Left lobe of liver (tissue), 2 donors: ENCODE data around the gene RMND5A. TPM values are rescaled to one million over a fixed set of nuclear protein-coding genes. Genes with fewer than 3 reads are reported as not detected.

Source experiments
- ATAC-seq: fragments of 200-7000 bp; cut with Tn5 transposase; one replicate; pipeline ENCODE4 v1.9.1; 2020; ENCODE audit warnings: mild to moderate bottlenecking, moderate library complexity
- DNase-seq: peaks from one replicate; pipeline ENCODE4 v3.0.0-alpha.2; 2020; ENCODE audit warnings: low spot score
- total RNA-seq: library from RNA; stranded (reverse); gene quantifications from one replicate; pipeline ENCODE4 v1.2.1, GENCODE V29; 2021
- donor health status: DM: no; HTN: no; CAD: no; lungs with moderate emphysema.
- donor health status: DM: no; HTN: yes; CAD: no.

The RMND5A gene
- total RNA-seq, 1 donor from 2014 or later = 42.5 TPM

DNA sequence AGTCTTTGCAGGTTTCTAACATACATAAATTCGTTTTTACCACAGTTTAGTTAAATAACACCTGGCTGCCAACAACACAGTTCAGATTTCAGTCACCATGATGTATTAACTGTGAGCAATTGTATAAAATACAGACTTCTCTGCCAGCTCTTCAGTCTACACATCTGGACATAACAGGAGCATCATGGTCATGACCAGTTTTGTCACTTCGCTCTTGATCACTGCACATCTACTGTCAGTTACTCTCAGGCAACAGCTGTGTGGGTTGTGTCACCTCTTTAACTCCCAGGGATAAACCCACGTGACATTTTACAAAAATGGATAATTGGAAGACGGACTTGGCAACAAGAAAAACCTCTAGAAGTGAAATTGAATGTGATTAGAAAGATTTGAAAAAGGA, 40.3 kb downstream of the RMND5A start:
- DNase-seq = no peak
- no peak for ATAC-seq

DNA sequence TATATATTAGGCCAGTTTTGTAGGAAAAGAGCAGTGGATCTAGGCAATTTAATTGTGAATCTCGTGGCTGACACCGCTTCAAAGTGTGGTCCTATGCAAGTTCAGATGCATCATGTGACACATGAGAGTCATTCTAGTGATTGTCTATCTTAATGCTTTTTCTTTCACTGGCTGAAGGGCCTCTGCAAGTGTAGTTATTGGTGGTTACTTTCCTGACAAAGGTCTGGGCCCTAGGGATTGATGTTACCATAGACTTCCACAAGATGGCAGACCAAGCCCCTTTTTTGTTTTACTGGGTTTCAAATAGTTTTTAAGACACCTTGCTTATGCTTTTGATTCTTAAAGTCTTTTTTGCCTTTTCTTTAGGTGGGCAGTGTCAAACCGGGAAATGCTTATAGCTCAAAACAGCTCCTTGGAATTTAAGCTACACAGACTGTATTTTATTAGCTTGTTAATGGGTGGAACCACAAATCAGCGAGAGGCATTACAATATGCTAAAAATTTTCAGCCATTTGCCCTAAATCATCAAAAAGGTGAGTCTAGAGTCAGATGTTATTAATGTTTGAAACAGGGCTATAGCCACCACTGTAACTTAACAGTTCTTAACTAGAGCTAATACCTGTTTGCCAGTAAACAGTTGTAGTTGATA, 44.7 kb downstream of the RMND5A start:
- ATAC-seq (peak; percentile 88), DNase-seq (no peak)

DNA sequence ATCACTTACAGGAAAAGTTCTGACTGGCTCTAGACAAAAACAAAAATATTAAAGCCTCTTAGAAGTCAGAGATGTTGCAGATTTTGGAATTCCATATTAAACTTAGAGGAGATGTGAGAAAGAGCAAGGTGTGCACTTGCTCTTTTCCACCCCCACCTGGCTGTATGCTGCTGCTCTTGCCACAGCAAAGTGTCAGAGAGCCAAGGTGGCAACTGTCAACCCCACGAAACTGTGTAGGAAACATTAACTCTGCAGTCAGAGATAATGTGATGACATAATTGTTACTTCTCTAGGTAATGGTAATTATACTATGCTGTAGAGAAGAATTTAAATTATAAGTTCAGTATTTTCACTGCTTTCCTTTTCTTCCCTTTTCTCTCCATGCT, 45.2 kb downstream of the RMND5A start:
- no peak for DNase-seq
- peak; percentile 55 for ATAC-seq

DNA sequence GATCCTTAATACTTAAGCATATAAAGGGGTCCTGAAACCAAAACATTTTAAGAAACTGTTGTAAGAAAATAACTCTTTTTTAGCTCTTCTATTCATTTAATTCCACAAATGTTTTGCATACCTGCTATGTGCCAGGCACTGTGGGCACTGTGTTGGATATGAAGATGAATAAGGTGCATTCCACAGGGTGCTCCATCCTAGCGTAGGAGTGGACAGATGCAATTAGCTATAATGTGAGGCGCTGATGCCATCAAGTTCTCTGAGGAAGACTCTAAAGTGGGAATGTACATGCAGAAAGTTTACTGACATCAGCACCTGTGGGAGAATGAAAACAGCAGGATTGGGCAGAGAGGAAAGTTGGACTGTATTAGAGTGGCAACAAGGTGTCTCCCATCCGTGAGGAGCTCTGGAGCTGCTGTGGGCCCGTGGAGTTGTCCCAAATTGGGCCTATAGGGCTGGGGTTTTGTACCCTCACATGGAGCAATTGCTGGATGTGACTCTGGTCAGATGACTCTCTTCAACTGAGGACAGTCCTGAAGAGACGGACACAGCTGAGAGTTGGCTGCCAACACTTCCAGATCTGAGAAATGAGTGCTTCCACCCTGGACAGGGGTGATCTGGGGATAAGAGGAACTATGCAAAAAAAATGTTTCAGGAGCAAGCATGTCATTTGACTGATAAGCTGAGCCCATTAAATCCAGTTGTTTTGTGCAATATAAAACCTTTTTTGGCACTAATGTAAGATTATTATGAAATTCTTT, 48.3 kb downstream of the RMND5A start:
- DNase-seq = no peak
- no peak for ATAC-seq

DNA sequence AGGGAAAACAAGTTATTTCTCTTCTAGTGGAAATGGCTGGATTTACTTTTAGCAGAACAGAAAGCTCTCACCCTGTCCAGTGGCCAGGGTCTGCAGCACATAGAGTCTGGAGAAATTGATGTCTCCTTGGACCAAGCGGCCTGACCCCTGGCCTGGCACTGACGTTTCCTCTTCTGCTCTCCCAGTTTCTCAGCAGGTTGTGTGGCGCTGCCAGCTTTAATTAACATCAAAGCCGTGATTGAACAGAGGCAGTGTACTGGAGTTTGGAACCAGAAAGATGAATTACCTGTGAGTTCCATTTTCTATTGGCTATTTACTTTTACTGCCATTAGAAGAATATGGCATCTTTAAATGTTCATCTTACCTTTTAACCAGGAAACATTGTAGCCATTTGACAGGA, 49.7 kb downstream of the RMND5A start:
- ATAC-seq = no peak
- DNase-seq = no peak

DNA sequence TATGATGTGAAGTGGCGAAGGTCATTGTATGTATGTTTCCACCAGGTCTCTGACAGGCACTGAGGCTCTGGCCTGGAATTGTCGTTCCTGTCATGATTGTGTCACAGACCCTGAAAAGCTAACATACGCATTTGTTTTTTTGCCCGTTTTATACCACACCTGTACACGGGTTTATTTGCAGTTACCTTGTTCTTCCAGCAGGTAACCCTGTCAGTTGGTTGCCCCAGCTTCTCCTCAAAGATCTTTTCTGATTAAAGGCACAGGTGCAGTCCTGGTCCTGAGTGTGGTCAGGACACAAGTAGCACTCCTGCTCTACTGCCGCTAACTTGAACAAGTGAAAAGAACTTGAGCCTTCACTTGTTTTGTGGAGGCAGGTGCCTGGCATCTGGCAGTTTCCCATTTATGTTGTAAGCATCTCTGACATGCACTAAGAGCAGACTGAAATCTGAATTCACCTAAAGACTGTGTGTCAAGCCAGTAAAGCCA, 50.8 kb downstream of the RMND5A start:
- DNase-seq (no peak), ATAC-seq (no peak)

DNA sequence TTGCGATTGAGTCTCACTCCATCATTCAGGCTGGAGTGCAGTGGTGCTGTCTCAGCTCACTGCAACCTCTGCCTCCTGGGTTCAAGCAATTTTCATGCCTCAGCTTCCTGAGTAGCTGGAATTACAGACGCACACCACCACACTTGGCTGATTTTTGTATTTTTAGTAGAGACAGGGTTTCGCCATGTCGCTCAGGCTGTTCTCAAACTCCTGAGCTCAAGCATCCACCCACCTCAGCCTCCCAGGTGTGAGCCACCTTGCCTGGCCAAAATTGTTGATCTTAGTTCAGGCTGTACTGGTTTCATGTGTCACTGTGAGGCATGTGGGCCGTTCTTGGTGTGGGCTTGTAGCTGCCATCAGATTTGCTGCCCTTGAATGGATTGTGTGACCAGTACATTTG, 52.5 kb downstream of the RMND5A start:
- no peak for DNase-seq
- no peak for ATAC-seq

DNA sequence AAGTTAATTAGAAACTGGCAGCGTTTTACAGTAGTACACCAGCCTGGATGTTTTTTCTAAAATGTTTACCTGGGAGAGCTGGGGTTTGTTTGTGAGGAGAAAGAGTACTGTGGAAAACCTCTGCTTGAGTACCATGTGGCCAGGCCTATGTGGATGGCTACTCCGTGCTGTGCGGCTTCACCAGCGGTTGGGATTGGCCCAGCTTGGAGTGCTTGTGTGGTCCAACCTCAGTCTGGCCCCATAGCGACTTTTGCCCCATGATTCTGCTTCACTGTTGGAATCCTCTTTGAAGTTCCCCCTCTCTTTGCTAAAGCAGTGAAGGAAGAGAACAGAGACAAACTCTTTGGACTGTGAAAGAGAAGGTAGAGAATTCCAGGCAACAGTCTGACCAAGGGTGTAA, 54.8 kb downstream of the RMND5A start:
- ATAC-seq (no peak), DNase-seq (no peak)

DNA sequence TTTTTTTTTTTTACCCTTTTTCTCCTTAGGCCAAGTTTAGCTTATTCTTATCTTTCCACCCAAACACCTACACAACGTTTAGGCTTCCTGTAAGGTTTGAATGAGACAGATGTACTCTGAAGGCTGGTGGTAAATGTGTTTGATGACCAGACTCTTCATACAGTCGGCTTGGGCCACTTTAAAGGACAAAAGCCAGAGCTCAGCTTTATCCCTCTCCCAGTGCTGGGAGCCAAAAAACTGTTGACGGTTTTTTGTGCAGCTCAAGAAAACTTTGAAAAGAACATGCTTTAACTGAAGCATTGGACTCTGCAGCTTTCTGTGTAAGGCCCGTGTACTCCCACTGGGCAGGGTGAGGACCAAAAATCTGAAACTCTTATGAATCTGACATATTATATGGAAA, 55.2 kb downstream of the RMND5A start:
- DNase-seq = no peak
- no peak for ATAC-seq

DNA sequence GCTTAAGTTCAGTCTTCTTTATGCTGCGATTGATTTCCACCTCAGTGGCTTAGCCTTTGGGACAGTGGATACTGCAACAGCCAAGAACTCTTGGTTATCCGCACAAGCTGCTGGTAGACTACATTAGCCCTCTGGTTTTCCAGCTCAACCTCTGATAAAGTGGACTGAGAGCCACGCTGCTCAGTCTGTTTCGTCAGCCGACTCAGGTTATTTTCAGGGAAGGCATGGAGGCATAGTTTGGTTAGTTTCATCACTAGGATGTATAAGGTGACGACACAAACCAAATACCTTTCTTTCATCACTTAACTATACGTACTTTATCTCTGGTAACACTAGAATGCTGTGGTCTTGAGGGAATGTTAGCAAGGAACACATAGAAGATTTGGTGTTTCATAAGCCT, 56.4 kb downstream of the RMND5A start:
- DNase-seq (no peak), ATAC-seq (no peak)

DNA sequence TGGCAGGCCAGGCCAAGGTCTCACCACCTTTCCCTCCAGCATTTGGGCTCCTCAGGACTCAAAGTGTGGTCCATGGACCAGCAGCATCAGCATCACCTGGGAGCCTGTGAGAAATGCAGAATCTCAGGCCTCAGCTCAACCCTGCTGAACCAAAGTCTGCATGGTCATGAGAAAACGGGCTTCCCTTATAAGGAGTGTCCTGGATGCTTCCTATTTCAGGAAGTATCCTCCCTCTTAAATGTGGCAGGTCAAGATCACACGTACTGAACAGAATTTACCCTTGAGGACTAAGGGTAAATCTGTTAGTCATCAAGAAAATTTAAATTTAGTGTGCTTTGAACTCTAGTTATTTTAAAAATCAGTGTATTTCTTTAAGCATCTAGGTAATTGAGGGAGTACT, 58.9 kb downstream of the RMND5A start:
- ATAC-seq (peak; percentile 22), DNase-seq (no peak)

DNA sequence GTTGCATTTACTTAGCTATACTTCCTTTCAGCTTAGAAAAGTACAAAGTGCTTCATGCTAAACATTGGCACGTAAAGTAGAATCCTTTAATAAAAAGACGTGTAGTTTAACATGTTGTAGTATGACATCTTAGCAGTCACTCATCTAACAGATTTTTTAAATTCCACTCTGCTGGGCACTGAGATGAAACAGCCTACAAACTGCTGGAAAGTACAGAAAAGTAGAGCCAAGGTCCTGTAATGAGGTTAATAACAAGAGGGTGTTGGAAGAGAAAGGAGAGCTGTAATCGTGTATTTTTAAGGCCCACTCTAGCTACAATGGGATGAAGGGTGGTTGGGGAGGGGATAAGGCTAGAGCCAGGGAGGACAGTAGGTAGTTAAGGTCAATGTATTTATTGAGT, 59.9 kb downstream of the RMND5A start:
- DNase-seq = no peak
- no peak for ATAC-seq

DNA sequence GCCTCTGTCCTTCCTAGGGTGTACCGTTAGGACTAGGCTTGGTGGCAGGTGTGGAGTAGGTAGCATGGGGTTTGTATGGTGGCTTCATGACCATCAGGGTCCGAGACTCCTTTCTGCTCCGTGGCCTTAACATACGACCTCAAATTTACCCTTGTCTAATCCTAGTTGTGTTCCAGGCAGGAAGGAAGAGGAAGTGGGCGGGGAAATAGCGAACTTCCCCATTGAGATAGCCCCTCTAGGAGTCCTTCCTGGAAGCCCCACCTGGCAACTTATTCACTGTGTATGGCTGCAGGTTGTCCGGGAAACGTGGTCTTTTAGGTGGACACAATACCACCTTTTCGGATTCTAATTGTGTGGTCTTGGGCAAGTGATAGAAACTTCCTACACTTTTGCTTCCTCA, 61.3 kb downstream of the RMND5A start:
- DNase-seq (no peak), ATAC-seq (peak; percentile 35)

DNA sequence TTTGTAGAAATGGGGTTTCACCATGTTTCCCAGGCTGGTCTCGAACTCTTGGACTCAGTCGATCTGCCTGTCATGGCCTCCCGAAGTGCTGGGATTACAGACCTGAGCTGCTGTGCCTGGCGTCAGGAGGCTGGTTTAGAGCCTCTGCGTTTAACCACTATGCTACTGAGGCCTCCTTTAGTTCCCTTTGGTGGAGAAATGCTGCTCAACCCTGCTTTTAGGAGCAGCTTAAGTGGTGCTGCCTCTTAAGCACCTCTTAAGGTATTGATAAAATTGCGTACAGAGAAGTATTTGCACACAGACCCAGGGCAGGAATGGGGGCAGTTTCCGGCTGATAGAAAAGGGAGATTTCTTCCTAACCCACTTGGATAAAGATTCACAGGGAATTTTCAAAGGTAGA, 62.7 kb downstream of the RMND5A start:
- no peak for DNase-seq
- ATAC-seq = no peak

DNA sequence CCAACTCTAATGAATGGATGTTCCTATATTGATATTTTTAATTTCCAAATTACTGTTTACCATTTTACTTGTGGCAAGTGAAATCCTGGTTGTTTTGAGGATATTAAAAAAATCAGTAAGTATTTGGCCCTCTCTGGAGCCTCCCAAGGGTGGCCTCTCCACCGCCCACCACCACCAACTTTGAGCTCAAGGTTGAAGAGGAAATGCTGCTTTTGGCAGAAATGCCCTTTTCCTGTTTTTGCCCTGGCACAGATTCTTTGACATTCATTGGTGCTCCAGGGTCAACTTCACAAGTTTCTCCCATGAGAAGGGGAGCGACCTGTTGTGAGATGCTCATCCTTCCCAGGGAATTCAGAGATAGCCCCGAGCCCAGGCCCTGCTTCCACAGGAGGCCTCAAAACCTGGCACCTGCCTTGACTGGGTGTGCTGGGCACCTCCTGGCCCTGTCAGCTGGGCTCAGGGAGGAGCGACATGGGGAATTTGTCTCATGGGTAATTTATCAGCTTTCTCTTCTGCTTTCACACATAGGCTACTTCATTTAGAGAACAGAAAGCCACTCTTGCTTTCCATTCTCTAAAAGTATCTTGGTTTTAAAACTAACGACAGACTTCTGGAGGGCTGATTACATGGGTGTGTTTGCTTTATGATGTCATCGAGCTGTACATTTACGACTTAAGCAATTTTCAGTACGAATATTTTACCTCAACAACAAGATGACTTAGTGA, 63.7 kb downstream of the RMND5A start:
- no peak for ATAC-seq

DNA sequence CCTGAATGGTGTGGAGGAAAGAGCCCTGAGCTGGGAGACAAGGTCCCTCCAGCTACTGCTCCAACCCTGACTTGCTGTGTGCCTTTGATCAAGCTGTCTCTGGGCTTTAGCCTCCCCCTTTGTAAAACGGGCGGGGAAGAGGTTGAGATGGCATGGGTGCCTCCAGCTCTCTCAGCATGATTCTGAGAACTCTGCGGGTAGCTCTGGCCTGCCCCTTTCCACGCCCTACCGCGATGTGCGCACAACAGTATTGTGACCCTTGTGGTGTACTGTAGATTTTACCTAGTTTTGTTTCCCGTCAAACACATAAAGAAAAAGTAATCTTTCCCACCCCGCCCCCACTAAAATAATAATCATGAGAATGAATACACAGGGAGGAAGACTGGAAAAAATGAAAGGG, 65.4 kb downstream of the RMND5A start:
- DNase-seq (no peak), ATAC-seq (no peak)

More for the DNA sequence above, 63.7 kb downstream of the RMND5A start:
- no peak for DNase-seq

DNA sequence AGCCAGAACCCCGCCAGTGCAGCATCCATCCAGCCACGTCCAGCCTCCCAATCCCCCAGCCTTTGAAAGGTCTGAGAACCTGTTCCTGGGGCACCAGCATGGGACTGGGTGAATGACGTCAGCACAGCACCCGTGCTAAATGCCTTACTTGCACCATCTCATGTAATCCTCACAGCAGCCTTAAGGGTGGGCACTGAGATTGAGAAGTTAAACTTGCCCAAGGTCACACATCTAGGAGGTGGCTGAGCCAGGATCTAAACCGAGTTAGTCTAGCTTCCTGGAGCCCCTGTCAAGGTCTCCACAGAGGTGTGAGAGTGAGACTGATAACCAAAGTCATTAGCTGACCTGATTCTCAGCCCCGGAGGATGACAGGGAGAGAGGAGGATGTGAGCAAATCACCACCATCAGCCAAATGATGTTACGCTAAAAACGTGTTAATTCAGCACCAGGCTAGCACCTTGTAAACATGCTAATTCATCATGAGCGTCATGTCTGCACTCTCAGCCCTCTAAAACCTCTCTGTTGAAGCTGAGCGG, 66.0 kb downstream of the RMND5A start:
- ATAC-seq = no peak
- DNase-seq = no peak

DNA sequence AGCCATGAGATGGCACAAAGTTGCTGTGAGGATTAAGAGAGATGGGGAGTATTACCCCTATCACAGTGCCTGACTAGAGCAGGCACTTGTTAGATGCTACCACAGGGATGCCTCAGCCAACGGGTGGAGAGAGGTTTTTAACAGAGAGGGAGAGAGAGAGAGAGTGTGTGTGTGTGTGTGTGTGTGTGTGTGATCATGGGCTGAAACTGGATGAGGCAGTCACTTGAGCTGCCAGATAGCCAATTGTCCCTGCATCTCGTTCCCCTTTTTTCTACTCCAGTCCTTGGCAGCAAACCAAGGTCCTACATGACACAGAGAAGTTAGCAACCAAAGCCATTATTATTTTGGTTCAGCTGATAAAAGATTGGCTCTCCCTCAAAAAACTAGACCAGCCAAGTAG, 67.6 kb downstream of the RMND5A start:
- DNase-seq (no peak), ATAC-seq (peak; percentile 48)

DNA sequence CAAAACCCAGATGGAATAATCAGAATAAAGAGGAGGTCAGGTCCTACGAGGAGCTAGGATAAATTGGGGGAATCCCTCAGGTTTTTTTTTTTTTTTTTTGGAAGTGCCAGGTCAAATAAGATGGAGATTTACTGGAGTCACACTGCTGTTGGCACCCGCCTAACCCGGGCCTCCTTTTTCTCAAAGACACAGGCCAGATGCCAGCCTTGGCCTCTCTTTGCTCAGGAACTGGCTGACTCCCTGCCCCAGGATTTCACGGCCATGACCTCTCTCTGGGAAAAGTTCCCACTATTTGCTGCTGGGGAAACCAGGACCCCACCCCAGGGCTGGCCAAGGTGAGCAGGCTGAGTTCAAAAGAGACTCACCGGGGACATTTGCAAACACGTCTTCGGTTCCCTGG, 68.1 kb downstream of the RMND5A start:
- peak; percentile 9 for ATAC-seq

DNA sequence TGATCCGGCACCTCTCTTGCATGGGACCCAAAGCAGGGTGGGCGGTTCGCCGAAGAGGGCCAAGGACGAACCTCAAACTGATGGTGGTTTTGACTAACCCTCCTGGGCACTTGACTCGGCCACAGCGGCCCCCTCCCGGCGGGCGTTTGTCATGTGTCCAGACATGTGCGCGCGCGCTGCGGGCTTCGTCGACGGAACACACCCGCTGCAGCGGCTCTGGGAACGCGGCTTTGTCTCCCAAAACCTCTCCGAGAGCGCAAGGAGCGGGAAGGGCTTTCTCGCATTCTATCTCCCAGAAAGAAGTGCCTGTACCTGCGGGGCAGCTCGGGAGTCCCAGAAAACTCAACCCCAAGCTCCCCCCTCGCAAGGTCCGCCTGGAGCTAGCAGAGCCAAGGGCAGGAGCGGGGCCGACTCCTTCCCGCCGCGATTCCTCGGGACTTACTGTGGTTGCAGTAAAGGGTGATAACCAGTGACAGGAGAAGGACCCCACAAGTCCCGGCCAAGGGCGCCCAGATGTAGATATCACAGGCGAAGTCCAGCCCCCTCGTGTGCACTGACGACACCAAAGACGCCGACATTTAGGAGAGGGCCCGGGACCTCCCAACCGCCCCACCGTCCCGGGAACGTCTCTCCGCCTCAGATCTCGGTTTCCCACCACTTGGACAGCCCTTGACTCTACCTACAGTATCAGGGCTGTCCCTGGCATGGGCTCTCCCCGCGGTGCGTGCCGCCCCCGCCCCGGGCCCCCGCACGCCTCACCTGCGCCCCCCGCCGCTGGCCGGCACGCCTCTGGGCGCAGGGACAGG, 69.0 kb downstream of the RMND5A start:
- no peak for DNase-seq
- no peak for ATAC-seq

More for the DNA sequence above, 68.1 kb downstream of the RMND5A start:
- no peak for DNase-seq

DNA sequence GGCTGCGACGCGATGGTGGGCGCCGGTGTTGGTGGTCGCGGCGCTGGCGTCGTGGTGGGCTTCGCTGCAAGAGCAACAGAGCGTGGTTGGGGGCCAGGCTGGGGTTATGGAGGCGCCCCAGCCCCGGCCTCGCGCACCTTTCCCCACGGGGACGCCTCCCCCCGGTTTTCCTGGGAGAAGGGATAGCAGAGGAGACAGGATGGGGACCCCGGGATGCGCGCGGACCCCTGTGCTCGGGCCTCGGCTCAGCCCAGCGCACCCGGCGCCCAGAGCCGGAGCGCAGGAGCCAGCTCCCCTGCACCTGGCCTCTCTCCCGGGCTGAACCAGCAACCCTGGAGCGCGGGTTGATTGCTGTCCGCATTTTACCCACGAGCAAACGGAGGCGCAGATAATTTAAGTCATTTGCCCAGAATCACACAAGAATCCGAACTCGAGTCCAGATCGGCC, 69.6 kb downstream of the RMND5A start:
- no peak for DNase-seq

More for the DNA sequence above, 69.6 kb downstream of the RMND5A start:
- no peak for ATAC-seq
